Mesendoderm (in vitro differentiated cells): Measurements from ENCODE around the gene DDX18.
A peak's percentile ranks its signal among the peaks of the same experiment; 100 is the strongest.

Source experiments
- DNase-seq: peaks from one replicate; pipeline ENCODE4 v3.0.0; 2013
- H2AK5ac ChIP-seq: 2 replicates; pipeline ENCODE4 v1.6.1; 2013; ENCODE audit warnings: low read length, inconsistent platforms
- H2BK120ac ChIP-seq: 2 replicates; pipeline ENCODE4 v1.6.1; 2013; ENCODE audit warnings: low read depth, mild to moderate bottlenecking, low read length, moderate library complexity, mixed read lengths
- H2BK15ac ChIP-seq: replicated peaks from 2 replicates; pipeline ENCODE4 v1.6.1; 2013; ENCODE audit warnings: low read depth, mild to moderate bottlenecking, moderate library complexity
- H2BK5ac ChIP-seq: 2 replicates; pipeline ENCODE4 v1.6.1; 2013; ENCODE audit warnings: low read length, inconsistent platforms
- H3K18ac ChIP-seq: 2 replicates; pipeline ENCODE4 v1.6.1; 2013; ENCODE audit warnings: mild to moderate bottlenecking, low read length, mixed read lengths
- H3K23ac ChIP-seq: one replicate; pipeline ENCODE4 v1.6.1; 2013; ENCODE audit warnings: low read length
- H3K27ac ChIP-seq: 2 replicates; pipeline ENCODE4 v1.5.1; 2013; ENCODE audit warnings: low read depth, mild to moderate bottlenecking, inconsistent platforms, low read length, moderate library complexity
- H3K27me3 ChIP-seq: 2 replicates; pipeline ENCODE4 v1.6.1; 2013; ENCODE audit warnings: low read length, control low read depth, mild to moderate bottlenecking, inconsistent platforms; ENCODE audit not compliant: insufficient read depth, poor library complexity
- H3K36me3 ChIP-seq: 2 replicates; pipeline ENCODE4 v1.6.1; 2013; ENCODE audit warnings: low read length, inconsistent platforms; ENCODE audit not compliant: control insufficient read depth, insufficient read depth
- H3K4ac ChIP-seq: one replicate; pipeline ENCODE4 v1.6.1; 2013; ENCODE audit warnings: low read depth, mild to moderate bottlenecking, low read length, moderate library complexity
- H3K4me1 ChIP-seq: 2 replicates; pipeline ENCODE4 v1.6.1; 2013; ENCODE audit warnings: low read depth, low read length, inconsistent platforms; ENCODE audit not compliant: control insufficient read depth
- H3K4me2 ChIP-seq: 2 replicates; pipeline ENCODE4 v1.6.1; 2013; ENCODE audit warnings: low read length
- H3K4me3 ChIP-seq: 2 replicates; pipeline ENCODE4 v1.5.1; 2013; ENCODE audit warnings: mild to moderate bottlenecking, low read length
- H3K56ac ChIP-seq: one replicate; pipeline ENCODE4 v1.6.1; 2013; ENCODE audit warnings: low read length
- H3K79me1 ChIP-seq: 2 replicates; pipeline ENCODE4 v1.6.1; 2013; ENCODE audit warnings: low read length, inconsistent platforms
- H3K79me2 ChIP-seq: 2 replicates; pipeline ENCODE4 v1.6.1; 2013; ENCODE audit warnings: mild to moderate bottlenecking, low read length; ENCODE audit not compliant: control insufficient read depth, insufficient read depth
- H3K9ac ChIP-seq: 2 replicates; pipeline ENCODE4 v1.6.1; 2013; ENCODE audit warnings: low read length, inconsistent platforms
- H4K5ac ChIP-seq: one replicate; pipeline ENCODE4 v1.6.1; 2013; ENCODE audit warnings: low read length
- H4K8ac ChIP-seq: one replicate; pipeline ENCODE4 v1.6.1; 2013; ENCODE audit warnings: low read depth, mild to moderate bottlenecking, control low read depth, low read length, moderate library complexity
- WGBS: extraction: QIAGEN DNeasy Blood & Tissue Kit; methylation state at CpG from one replicate; pipeline ENCODE4 v1.1.7; 2013; ENCODE audit warnings: low lambda C conversion rate, missing lambda C conversion rate; ENCODE audit not compliant: insufficient coverage; ENCODE audit errors: extremely low coverage; 5-methylcytosine and 5-hydroxymethylcytosine counted together

DDX18 gene

GRCh38 chr2:117879003-117879402 is 64.5 kb downstream of the DDX18 start:
- no peak overlapping the region for H3K23ac ChIP-seq
- H3K27ac ChIP-seq, result no peak overlapping the region
- no peak overlapping the region for H2BK15ac ChIP-seq
- no peak overlapping the region for H3K4me2 ChIP-seq
- no peak for DNase-seq
- no peak overlapping the region for H3K4ac ChIP-seq
- no peak overlapping the region for H3K4me3 ChIP-seq
- H3K18ac ChIP-seq, result no peak overlapping the region
- H3K79me2 ChIP-seq, result no peaks in the 10 kb centered on the region
- H2AK5ac ChIP-seq, result peak overlapping the region; percentile 92
- H3K79me1 ChIP-seq, result no peaks in the 10 kb centered on the region
- no peak overlapping the region for H3K9ac ChIP-seq
- no peaks in the 10 kb centered on the region for H3K27me3 ChIP-seq
- H4K5ac ChIP-seq, result no peak overlapping the region
- no peaks in the 10 kb centered on the region for H3K4me1 ChIP-seq
- no CpG with 5 or more reads among the region's 2 CpGs for WGBS
- H2BK120ac ChIP-seq, result no peak overlapping the region
- H2BK5ac ChIP-seq, result no peak overlapping the region
- H3K56ac ChIP-seq, result no peak overlapping the region
- H4K8ac ChIP-seq, result no peak overlapping the region
- no peaks in the 10 kb centered on the region for H3K36me3 ChIP-seq
